H7 (cell line): ENCODE results near the gene MRPL41. TPM values are rescaled to one million over a fixed set of nuclear protein-coding genes. Genes with fewer than 3 reads are reported as not detected.
A peak's percentile ranks its signal among the peaks of the same experiment; 100 is the strongest.
"Not testable (repeated sequence)": the region's sequence is repeated elsewhere in the genome, so short reads cannot be mapped to it uniquely, and the experiment has no call there.

Experiments
- DNase-seq: peaks from one replicate; pipeline ENCODE4 v3.0.0; 2012
- H3K27me3 ChIP-seq: 2 replicates; pipeline ENCODE4 v1.6.0; 2011; ENCODE audit warnings: mild to moderate bottlenecking, low read length; ENCODE audit not compliant: control insufficient read depth, insufficient read depth
- H3K36me3 ChIP-seq: replicated peaks from 2 replicates; pipeline ENCODE4 v1.5.1; 2011; ENCODE audit warnings: low read length; ENCODE audit not compliant: control insufficient read depth, insufficient read depth
- H3K4me3 ChIP-seq: 2 replicates; pipeline ENCODE4 v1.5.1; 2011; ENCODE audit warnings: low read depth, mild to moderate bottlenecking, control low read depth, low read length, moderate library complexity; ENCODE audit not compliant: insufficient read depth
- total RNA-seq: library from RNA; depleted of rRNA; stranded (reverse); fragments of >200 nt; shearing (Covaris generic); gene quantifications from 2 replicates; pipeline ENCODE4 v1.2.3, GENCODE V29; 2014

The MRPL41 gene
- total RNA-seq, 1 experiment from 2014 or later = 78.8 TPM

DNA sequence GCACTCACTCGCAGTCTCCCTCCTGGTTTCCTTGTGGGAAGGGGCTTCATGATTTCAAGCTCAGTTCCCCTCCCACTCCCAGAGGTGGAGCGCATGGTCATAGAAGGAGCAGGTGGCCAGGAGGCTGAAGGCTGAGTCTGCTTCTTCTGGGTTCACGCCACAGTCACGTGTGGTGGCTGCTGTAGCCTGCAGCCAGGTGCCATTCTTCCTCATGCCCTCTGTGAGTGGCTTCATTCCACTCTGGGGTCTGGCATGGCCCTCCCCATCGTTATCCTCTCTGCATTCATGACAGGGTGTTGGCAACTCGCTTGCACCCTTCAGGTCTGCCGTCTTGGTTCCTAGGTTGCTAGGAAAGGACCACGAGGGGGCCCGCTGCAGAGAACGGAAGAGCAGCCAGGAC, 3.5 kb downstream of the MRPL41 start:
- no peak for DNase-seq
- Histone ChIP-seq H3K4me3 (no peak overlapping the region), H3K27me3 (no peaks in the 10 kb centered on the region), H3K36me3 (peaks cover 10% of the 10 kb centered on the region)

- peaks cover 10% of the 10 kb centered on the region for H3K36me3 ChIP-seq
- no peak overlapping the region for H3K4me3 ChIP-seq
- no peaks in the 10 kb centered on the region for H3K27me3 ChIP-seq
- no peak for DNase-seq
Observed at GRCh38 chr9:137556069-137556838, 4.6 kb downstream of the MRPL41 start.

DNA sequence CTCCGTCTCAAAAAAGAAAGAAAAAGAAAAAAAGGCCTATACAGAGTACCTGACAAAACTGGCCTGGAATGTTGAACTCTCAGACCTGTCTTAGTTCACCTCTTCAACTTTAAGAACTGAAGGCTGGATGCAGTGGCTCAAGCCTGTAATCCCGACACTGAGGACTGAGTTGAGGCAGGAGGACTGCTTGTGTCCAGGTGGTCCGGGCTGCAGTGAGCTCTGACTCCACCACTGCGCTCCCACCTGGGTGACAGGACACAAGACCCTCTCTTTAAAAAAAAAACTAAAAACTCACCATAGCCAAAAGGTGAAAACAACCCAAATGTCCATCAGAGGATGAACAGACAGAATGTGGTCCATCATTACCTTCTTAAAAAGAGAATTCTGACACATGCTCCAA, 6.4 kb downstream of the MRPL41 start:
- Histone ChIP-seq H3K4me3 (no peak overlapping the region), H3K27me3 (no peaks in the 10 kb centered on the region), H3K36me3 (peaks cover 10% of the 10 kb centered on the region)
- DNase-seq = no peak

DNA sequence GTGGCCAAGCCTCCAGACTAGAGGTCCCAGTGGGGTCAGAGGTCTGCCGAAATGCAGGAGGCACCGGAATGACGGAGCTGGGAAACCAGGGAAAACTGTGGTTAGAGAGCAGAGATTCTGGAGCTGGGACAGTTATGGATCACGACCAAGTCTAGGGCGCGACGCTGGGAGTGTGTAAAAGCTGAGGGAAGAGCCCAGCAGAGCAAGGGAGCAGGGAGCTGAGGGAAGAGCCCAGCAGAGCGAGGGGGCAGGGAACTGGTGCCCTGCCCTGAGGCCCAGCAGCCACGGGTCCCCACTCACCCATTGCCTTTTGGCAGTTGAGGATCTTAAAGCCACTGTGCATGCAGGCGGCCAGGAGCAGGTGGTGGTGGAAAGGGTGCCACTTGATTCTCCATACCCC, 12.5 kb downstream of the MRPL41 start:
- peaks cover 9% of the 10 kb centered on the region for H3K36me3 ChIP-seq
- no peaks in the 10 kb centered on the region for H3K27me3 ChIP-seq
- DNase-seq = no peak
- no peak overlapping the region for H3K4me3 ChIP-seq

GRCh38 chr9:137564817-137565411, 13.2 kb downstream of the MRPL41 start:
- Histone ChIP-seq H3K4me3 (no peak overlapping the region), H3K27me3 (no peaks in the 10 kb centered on the region), H3K36me3 (peaks cover 9% of the 10 kb centered on the region)
- DNase-seq = no peak

GRCh38 chr9:137568445-137568844, 16.8 kb downstream of the MRPL41 start:
- not testable (repeated sequence) for H3K4me3 ChIP-seq, H3K27me3 ChIP-seq, DNase-seq
- H3K36me3 ChIP-seq = peaks cover 17% of the 10 kb centered on the region

DNA sequence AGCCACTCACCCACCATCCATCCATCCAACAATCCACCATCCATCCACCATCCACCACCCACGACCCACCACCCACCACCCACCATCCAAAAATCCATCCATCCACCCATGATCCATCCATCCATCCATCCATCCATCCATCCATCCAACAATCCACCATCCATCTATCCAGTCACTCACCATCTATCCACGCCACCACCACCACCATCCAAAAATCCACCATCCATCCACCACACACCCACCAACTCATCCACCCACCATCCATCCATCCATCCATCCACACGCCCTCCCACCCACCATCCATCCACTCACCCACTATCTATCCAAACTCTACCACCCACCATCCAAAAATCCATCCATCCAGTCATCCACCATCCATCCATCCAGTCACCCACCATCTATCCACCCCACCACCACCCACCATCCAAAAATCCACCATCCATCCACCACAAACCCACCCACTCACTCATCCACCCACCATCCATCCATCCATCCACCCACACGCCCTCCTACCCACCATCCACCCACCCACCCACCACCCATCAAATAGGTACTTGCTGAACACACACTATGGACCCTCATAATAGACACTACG, 18.0 kb downstream of the MRPL41 start:
- H3K36me3 ChIP-seq = peaks cover 16% of the 10 kb centered on the region
- DNase-seq = no peak
- no peaks in the 10 kb centered on the region for H3K27me3 ChIP-seq
- no peak overlapping the region for H3K4me3 ChIP-seq

DNA sequence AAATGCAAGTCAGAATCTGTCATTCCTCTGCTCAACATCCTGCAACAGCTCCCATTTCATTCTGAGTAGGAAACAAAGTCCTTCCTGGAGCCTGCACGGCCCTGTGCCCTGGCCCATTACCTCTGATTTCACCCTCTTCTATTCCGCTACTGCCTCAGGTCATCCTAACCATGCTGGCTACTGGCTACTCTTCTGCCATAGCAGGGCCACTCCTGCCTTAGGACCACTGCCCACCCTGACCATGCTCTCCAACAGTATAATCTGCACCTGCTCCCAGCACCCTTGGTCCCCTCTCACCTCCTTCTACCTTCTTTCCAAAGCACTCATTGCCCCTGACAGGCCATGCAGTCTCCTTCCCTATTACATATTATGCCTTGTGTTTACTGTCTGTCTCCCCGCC, 18.9 kb downstream of the MRPL41 start:
- Histone ChIP-seq H3K36me3 (peaks cover 24% of the 10 kb centered on the region), H3K4me3 (no peak overlapping the region), H3K27me3 (no peaks in the 10 kb centered on the region)
- no peak for DNase-seq

GRCh38 chr9:137574192-137574591, 22.5 kb downstream of the MRPL41 start:
- H3K4me3 ChIP-seq = no peak overlapping the region
- no peaks in the 10 kb centered on the region for H3K27me3 ChIP-seq
- DNase-seq = no peak
- peaks cover 30% of the 10 kb centered on the region for H3K36me3 ChIP-seq

- DNase-seq = no peak
- no peak overlapping the region for H3K4me3 ChIP-seq
- no peaks in the 10 kb centered on the region for H3K27me3 ChIP-seq
- H3K36me3 ChIP-seq = peaks cover 30% of the 10 kb centered on the region
Observed at GRCh38 chr9:137575364-137575715, 23.7 kb downstream of the MRPL41 start.

DNA sequence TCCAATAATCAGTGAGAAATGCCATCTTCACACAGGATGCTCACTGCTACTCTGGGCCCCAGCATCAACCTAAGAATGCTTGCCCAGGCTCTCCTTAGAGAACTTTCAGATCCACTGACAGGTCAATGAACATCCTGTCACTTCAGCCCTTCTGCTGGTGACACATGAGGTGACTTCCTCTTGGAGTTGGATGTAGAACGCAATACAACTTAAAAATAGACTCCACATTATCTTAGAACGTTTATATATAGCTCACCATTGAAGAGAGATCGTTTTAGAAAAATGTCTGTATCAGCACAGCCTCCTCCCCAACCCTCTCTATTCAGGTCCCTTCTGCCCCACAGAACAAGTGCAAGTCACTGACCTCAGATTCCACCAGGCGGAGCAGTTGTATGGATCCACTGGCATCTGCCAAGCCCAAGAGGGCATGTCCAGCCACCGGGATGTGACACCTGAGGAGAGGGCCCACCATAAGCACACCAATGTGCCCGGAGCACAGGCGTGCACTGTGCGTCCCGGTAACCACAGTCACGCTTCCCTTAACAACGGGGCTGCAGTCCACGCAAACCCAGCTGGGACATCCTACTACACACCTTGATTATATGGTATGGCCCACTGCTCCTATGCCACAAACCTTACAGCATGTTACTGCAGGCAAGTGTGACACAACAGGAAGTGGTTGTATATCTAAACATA, 24.2 kb downstream of the MRPL41 start:
- H3K36me3 ChIP-seq = peaks cover 30% of the 10 kb centered on the region
- no peaks in the 10 kb centered on the region for H3K27me3 ChIP-seq
- no peak overlapping the region for H3K4me3 ChIP-seq

GRCh38 chr9:137578518-137579258, 27.0 kb downstream of the MRPL41 start, which contains the start of gene DPH7:
TSS of gene DPH7 (minus strand) at chr9:137578925. CDS start at chr9:137578777, 148 bp downstream.
- peaks cover 33% of the 10 kb centered on the region for H3K36me3 ChIP-seq

More for the DNA sequence above, 24.2 kb downstream of the MRPL41 start:
- DNase-seq = no peak

DNA sequence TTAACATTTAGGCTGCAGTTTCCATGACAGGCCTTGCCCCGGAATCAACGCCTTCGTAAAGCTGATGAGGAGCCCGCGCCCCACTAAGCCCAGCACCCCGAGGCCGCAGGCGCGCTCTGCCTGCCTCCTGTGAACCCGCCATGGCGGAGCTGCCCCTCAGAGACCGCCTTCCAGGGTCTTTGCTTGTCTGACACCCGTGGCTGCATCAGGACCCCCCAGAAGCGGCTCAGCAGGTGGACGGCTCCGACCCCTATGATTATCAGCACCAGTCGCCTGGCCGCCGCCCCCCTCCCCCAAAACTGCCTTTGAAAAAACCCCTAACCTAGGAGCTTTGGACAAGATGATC, 27.6 kb downstream of the MRPL41 start:
- Histone ChIP-seq H3K27me3 (no peaks in the 10 kb centered on the region), H3K36me3 (peaks cover 32% of the 10 kb centered on the region), H3K4me3 (peak overlapping the region; percentile 96)
- no peak for DNase-seq

More at GRCh38 chr9:137578518-137579258, 27.0 kb downstream of the MRPL41 start, which contains the start of gene DPH7:
- peak; percentile 99 for DNase-seq
- peak within 1 kb of the TSS; percentile 96 for H3K4me3 ChIP-seq
- H3K27me3 ChIP-seq = no peaks in the 10 kb centered on the region
